Measurements from ENCODE around the gene ZFYVE28.
"Not testable (repeated sequence)": the region's sequence is repeated elsewhere in the genome, so short reads cannot be mapped to it uniquely, and the experiment has no call there.

The ZFYVE28 gene

DNA sequence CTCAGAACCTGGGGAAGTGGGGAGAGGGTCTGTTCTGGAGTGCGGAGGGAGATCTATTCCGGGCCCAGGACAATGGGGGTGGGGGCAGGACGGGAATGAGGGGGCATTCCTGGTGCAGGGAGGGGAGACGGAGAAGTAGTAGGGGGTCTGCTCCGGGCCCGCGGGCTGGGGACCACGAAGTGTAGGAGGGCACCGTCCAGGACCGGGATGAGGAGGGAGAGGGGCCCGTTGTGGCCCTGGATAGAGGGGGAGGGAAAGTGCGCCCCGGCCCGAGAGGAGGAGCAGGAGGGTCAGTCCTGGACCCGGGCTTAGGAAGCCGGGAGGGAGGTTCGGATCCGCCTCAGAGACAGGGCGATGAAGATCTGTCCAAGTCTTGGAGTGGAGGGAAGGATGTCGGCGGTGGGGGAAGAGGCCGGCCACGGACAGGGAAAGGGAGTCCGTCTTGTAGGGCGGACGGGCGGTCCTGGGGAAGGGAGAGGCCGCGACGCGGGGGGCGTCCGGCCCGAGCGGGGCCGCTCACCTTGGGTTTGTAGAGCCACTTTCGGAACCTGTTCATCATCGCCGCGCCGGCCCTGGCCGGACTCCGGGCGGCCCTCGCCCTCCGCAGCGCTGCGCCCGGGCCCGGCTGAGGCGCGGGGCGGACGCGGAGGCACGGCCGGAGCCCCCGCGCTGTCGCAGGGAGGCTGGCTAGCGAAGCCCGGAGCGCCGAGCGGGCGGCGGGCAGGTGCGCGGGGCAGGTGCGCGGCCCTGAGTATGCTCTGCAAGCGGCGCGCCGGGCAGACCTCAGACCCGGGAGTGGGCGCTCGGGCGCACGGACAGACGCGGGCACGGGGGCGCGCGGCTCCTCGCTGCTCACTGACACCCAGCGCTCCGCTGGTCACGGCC lies at the start of gene ZFYVE28:
Gene ZFYVE28, minus strand, starts transcription at position 881 of the 885 bp plus-strand sequence. Its CDS starts 322 bp downstream, at position 559.
- no peak for DNase-seq

DNA sequence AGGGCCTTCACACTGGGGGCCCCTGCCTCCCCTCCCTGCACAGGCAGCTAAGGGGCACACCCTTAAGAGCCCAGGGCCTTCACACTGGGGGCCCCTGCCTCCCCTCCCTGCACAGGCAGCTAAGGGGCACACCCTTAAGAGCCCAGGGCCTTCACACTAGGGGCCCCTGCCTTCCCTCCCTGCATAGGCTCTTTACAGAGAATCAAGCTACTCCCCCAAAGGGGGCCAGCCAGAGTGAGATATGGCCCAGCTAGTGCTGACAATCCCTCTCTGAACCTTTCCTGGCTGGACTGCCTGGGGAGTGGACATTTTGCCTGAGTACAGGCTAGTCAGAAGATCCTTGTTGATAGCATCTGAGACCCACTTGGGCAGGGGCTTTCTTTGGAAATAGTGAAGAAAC lies 47.1 kb upstream of the ZFYVE28 start:
- not testable (repeated sequence) for DNase-seq

DNA sequence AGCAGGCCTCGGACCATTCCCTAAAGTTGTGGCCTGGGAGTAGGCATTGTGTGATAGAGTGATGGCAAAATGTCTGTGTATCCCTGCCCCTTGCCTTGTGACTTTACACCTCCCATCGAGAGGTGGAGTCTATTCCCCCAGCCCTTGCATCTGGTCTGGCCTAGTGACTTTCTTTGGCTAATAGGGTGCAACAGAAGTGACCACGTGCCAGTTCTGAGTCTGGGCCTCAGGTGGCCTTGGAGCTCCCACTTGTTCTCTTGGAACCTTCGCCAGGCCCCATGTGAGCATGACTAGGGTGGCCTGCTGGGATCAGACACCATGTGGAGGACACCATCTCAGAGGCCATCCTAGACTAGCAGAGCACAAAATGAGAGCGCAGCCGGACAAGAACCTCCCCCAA lies 46.6 kb upstream of the ZFYVE28 start:
- DNase-seq = no peak

DNA sequence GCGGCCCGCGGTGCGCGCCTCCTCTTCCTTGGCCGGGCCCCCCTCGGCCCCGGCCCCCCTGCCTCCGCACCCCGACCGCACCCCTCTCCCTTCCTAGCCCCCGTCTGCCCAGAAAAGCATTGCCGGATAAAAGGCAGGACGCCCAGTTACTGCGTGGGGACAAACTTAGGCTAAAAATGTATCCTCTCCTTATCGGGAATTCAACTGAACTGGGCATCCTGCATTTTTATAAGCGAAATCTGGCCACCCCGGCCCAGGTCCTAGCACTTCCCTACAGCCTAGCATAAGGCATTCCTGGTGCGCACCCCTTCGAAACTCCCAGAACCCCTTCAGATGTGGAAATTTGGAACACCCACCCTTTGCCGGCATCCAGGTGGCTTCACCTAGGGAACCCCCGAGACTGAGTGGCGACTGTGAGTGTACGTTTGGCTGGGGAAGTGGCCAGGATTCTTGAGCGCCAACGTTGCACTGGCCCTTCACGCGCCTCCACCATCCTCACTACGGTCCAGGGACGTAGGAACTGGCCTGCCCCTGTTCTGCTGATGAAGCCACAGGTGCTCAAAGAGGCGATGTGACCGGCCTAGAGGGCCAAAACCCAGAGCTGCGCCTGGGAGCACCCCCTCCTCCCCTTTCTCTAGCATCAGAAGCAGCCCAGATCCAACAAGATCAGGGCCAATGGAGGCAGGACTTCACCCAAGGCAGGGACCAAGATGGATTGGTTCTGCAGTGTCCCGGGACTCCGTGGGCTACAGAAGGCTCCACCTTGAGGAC lies 44.7 kb upstream of the ZFYVE28 start:
- no peak for DNase-seq

DNA sequence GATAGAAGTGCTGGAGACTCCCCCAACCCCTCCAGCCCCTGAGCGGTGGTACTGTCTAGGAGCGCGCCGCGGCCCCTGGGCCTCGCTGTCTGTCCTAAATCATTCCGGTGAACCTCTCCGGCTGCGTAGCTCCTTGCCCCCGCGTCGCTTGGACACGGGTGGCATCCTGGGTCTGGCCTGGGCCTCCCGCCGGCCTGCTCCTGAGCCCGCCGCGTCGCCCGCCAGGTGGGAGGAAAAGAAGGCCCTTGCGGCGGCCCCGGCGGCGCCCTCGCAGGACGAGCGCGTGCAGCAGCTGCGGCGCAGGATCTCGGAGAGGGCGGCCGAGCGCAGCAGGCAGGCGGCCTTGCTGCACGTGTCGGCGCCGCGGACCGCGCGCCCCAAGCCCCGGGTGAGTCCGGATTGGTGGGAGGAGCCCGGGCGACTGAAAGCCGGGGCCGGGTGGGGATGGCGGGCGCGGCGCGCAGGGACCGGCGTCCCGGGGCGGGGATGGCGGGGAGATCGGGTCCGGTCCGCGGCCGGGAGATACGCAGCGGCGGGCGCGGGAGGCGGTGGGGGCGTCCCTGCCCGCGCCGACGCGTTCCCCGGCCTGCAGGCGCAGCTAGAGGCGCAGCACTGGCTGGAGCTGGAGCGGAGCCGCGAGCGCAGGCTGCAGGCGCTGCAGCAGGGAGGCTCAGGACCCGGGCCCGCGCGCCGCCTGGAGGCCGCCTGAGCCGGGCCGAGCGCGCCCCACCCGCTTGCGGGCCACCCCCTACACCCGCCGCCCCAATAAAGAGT lies 44.0 kb upstream of the ZFYVE28 start:
- DNase-seq = peak; percentile 27

DNA sequence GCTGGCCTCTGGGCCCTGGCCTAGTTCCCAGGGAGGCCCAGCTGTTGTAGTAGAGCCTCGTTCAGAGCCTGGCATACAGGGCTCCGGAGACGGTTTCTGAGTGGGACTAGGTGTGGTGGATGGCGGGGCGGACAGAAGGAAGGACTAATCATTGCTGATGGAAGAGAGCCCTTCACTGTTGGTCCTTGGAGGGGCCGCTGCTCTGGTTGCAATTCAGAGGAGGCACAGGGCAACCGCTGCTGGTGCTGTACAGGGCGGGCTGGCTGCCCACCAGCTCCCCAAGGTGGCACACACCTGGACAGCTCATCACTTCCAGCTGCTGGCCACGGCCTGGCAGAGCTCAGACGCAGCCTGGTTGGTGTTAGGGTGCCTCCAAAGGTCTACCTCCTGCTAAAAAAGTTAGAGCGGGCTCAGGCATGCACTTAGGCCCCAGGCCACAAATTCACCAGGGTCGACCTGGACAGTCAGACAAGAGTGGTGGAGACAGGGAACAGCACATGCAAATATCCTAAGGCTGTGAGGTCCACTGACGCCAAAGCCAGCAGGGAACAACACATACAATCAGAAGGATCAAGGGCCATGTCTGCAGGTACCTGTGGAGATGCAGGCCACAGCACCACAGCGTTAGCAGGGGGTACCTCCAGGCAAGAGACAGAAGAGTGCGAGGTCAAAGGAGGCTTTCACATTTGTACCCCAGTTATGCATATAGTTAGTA lies 43.0 kb upstream of the ZFYVE28 start:
- no peak for DNase-seq

DNA sequence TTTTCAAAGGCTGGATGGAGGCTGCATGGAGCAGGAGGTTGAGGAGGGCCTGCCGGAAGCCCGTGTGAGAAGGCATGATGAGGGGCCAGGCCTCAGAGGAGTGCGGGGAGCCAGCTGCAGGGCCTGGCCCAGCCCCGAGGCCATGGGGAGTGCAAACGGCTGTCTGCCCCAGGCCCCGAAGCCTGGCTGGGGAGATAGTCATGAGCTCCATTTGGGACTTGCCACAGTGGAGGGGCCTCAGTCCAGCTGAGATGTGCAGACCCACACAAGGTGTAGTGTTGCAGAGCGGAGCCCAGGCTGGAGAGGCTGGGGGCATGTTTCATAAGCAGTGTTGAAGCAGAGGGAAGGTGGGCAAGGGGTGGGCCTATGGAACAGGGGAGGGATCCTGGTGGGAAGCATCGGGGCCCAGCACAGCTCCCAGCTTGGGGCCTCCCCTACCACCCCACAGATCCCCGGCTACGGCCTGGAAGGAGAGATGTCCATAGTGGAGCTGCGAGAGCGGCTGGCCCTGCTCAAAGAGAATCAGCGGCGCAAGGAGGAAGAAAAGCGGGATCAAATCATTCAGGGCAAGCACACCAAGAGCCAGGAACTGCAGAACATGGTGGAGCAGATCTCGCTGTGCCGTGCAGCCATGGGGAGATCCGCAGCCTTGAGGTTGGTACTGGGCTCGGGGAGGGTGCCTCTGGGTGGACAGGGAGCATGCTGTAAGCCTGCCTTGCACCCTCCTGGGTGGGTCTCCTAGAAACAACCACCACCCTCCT lies 41.3 kb upstream of the ZFYVE28 start:
- DNase-seq = no peak

DNA sequence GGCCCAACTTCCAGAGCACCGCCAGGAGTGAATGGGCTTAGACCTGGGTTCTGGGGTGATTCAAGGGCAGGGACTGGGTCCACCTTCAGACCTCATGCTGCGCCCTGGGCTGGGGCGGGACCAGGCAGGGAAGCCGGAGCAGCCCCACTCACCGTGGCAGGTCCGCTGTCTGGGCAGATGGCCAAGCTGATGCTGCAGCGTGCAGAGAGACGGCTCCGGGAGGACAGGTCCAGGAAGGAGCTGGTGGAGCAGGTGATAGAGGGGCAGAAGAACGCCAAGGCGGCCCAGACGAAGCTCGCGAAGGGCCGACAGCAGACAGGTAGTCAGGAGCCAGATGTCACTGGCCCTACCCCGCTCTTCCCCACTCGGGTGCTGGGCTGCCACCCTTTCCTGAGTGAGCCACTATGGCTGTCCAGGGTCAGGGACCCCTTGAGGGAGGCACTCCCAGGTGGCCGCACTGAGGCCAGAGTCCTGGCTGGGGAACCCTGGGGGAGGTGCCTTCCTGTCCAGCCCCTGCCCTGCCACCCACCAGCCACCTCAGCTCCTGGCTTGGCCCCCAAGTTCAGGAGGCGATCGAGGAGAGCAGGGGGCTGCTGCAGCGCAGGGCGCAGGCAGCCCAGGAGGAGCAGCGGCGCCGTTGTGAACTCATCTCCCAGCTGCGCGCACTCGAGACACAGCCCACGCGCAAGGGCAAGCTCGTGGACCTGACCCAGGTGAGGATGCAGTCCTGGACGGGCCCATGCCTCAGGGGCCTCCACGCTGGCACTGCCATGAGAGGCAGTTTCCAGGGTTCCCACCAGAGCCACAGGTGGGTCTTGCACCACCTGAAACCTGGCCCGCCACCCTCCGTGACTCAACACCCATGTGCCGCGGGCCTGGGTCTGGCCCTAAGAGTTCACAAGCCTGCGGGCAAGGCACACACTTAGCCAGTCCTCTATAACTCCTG lies 40.4 kb upstream of the ZFYVE28 start:
- no peak for DNase-seq

DNA sequence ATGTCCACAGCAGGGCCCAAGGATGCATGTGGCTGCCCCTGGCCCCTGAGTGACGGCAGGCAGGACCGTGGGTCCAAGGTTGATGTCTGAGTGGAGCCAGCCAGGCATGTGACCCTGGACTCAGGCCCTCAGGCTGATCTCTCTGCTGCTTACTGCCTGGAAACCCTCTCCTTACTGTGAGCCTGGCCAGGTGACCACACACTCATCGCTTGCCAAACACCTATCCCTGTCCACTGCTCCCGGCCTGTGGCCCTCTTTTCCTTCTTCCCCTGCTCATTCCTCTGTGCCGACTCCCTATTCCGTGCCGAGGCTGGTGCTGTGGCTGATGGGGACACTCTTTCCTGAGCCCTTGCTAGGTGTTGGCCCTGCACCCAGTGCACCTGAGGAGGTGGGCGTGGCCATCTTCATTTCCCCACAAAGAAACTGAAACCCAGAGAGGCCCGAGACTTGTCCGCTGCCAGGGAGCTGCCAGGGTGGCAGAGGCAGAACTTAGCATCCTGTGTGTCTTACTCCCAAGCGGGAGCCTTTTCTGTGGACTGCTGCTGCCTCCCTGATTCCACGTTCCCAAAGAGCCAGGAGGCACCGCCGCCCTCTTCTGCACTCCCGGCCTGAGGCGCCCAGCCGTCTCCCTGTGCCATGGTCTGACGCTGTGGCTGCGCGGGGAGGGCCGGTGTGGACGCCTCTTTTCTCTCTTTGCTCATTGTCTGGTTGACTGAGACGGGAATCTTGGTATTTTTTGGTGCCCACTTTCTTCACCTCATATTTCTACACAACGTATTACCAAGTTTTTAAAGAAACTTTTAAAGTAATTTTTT lies 39.2 kb upstream of the ZFYVE28 start:
- DNase-seq = no peak

DNA sequence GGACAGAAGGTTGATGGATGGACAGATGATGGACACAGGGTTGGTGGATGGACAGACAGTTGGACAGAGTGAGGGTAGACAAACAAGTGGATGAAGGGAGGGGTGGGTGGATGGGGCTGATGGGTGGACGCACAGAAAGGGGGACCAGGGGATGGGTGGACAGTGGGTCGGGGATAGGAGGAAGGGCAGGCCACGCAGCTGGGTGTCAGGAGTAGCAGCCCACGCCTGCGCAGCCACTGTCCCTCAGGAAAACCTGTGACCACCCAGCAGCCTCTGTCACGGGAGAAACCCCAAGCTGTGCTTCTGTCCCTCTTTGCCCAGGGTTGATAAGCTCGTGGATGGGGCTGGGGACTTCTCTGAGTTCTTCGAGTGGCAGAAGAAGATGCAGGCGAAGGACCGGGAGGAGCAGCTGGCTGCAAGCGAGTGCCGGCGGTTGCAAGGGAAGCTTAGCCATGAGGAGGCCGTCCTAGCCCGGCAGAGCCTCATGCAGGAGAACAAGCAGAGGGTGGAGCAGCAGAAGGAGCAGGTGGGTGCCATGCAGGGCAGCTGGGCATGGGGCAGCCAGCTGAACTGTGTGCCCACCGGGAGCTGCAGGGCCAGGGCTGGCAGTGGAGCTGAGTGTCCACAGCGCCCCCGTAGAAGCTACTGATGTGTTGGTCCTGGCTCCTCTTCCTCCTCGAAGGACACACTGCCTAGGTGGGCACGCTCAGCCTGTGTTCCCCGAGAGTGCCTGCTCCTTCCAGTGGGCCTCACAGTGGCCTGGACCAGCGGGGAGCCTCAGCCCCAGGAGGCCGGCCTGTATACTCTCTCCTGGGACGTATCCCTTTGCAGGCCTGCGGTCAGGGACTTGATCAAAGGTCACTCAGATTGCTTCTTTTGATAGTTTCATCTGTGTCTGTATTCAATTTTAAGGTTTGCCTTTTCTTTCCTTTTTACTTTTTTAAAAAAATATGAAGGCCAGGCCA lies 33.7 kb upstream of the ZFYVE28 start:
- DNase-seq = no peak

DNA sequence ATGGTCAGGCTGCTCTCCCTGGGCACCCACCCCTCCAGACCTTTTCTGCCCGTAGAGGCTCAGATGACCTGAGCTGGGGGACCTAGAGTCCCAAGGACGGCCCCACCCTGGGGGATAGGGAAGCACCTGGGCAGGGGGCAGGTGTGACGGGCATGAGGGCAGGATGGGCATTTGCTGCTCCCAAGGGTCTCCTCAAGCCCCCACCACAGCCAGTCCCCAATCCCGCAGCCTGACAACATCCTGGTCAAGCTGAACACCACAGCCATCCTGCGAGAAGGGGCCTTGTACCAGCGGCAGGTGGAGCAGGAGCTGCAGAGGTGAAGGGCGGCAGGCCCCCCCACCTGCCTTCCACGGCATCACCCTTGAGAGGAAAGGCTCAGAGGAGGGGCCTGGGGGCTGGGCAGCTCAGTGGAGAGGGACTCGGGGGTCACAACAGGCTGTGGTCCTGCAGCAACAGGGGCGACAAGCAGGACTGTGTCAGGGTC lies 32.6 kb upstream of the ZFYVE28 start:
- no peak for DNase-seq

DNA sequence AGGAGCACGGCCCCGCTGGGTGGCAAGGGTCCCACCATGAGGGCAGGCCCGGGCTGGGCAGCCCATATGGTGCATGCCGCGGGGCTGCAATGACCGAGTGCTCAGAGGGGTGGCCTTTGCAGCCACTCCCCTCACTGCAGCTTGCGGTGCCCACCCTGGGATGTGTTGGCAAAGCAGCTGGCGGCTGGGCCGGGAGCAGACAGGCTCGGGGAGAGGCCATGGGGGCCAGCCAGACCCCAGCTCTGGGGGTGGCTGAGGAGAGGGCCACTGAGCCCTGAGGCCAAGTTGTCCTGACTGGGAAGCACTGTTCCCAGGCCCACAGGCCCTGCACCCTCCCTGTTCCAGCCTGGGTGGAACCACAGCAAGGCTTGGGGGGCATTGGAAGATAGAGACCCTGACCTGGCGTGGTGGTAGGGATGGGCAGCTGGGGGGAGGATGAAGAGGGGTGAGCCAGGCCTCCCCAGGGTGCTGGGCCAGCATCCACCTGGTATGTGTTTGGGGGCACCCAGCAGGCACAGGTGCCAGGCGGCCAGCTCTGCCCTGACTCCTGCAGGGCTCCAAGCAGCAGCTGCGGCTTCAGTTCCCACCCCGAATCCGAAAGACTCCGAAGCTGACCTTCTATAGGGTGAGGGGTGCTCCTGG lies 32.1 kb upstream of the ZFYVE28 start:
- no peak for DNase-seq

DNA sequence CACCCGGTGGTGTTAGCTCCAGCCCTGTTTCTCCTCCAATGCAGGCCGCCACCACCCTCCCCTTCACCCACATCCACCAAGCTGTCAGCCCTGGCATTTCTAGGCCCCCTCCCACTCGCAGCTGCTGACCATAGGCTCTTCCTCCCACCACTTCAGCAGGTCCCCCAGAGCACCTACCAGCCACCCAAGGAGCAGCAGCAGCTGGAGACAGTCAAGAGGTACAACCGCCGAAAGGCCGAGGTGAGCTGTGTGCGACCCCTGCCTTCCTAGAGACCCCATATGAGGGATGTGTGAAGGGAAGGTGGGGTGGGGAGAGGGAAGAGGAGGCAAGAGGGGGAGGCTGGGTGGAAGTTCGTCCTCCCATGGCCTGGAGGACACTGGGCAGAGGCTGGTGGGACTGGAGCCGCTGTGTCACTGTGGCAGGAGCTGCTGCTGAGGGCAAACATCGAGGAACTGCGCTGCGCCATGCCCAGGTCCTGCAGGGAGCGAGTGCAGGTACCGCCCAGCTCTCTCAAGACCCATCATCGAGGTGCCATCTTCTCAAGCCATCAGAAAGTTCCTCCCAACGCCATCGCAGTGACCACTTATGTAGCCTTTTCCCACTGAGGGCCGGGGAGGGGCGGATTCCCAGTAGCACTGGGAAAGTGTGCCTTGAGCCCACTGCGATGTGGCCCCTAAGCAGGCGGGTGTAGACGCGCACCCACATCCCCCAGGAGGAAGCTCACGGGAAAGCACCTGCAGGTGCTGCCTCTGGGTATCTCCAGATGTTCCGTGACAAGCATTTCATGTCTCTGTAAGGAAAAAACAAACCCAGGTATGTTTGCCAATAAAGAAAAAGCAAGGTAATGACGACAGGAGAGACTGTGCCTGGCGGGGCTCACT lies 31.3 kb upstream of the ZFYVE28 start:
- DNase-seq = no peak

DNA sequence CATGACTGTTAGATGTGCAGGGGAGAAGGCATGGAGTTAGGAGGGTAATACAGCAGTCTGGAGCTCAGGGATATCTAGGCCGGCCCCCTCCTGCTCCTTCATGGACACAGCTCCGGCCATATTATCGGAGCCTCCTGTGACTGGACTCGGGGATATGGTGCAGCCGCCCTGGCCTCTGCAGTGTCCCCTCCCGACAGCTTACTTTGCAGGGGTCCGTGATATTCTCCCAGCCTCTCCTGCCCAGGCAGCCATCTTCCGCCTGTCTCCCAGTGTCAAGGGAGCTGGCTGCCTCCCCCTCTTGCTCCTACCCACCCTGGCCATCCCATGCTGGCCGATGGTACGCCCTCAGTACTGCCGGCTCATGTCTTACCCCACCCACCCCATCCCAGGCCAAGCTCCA lies 30.6 kb upstream of the ZFYVE28 start:
- DNase-seq = no peak

DNA sequence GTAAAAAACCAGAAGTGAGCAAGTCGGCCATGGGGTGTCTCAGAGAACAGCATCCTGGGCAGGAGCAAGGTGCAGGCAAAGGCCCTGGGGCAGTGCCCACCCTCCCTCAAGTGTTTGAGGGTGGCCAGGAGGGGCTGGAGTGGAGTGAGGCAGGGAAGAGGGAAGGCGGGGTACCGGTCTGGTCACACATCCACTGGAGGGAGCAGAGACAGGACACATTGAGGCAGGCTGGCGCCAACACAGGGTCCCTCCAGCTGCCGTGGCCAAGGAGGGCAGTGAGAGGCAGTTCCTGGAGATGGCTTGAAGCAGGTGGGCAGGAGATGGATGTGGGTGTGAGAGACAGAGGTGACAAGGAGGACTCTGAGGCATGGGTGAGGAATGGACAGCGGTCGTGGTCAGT lies 30.1 kb upstream of the ZFYVE28 start:
- no peak for DNase-seq

DNA sequence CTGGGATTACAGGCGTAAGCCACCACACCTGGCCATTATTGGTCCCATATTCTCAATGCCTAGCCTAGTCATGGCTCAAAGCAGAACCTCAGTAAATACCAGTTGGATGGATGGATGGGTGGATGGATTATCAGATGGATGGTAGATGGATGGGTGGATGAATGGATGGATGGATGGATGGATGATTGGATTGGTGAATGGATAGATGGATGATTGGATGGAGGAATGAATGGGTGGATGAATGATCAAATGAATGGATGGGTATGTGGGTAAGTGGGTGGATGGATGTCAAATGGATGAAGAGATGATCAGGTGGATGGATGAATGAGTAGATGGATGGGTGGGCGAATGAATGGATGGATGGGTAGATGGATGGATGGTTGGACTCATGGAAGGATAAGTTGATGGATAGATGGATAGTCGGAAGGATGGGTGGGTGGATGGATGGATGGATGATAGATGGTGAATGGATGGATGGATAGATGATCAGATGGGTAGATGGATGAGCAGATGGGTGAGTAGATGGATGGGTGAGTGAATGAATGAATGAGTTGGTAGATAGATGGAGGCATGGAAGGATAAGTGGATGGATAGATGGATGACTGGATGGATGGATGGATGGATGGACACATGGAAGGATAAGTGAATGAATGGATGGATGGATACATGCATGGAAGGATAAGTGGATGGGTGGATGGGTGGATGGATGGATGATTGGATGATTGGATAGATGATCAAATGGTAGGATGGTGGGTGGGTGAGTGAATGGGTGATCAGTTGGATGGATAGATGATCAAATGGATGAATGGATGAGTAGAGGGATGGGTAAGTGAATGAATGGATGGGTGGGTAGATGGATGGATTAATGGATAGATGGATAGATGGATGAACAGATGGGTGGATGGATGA lies 28.5 kb upstream of the ZFYVE28 start:
- DNase-seq = no peak
